ENCODE data around the gene ZRANB1. TPM values are rescaled to one million over a fixed set of nuclear protein-coding genes. Genes with fewer than 3 reads are reported as not detected.

Gene ZRANB1
- total and polyA plus RNA-seq, 8 donors = 15.3 to 31.5 (median 27.0) TPM

DNA sequence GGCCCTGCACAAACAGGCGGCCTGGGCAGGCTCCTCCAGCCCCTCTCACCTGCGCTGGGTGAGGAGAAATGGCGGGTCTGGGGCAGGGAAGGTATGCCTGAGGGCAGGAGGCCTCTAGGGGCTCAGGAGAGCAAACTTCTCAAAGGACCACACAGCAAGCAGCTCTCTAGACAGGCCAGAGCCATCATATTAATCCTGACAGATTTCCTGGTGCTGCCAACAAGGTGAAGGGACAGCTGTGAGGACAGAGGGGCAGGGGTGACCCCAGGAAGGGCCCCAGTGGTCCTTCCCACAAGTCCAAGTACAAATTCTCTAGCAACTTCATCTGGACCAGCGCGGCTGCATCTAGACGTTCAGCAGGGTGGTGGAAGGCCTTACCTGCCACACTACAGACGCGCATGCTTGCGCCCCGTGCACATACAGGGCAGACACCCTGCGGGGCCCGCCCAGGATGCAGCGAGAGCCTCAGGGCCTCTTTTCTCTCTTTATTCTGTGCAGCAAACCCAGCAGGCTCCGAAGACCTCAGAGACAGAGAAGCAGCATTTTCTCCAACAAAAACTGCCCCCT lies 62.1 kb downstream of the ZRANB1 start:
- TF ChIP-seq, protein P1, sequence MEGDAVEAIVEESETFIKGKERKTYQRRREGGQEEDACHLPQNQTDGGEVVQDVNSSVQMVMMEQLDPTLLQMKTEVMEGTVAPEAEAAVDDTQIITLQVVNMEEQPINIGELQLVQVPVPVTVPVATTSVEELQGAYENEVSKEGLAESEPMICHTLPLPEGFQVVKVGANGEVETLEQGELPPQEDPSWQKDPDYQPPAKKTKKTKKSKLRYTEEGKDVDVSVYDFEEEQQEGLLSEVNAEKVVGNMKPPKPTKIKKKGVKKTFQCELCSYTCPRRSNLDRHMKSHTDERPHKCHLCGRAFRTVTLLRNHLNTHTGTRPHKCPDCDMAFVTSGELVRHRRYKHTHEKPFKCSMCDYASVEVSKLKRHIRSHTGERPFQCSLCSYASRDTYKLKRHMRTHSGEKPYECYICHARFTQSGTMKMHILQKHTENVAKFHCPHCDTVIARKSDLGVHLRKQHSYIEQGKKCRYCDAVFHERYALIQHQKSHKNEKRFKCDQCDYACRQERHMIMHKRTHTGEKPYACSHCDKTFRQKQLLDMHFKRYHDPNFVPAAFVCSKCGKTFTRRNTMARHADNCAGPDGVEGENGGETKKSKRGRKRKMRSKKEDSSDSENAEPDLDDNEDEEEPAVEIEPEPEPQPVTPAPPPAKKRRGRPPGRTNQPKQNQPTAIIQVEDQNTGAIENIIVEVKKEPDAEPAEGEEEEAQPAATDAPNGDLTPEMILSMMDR (IDR thresholded peaks at IDR 0.05) = no peak
- peak in 2 of 4 donors; percentile 27 to 59 for DNase-seq
- Histone ChIP-seq H3K27ac (no peak overlapping the region), H3K9me3 (no peaks in the 10 kb centered on the region), H3K4me1 (peaks cover 27 to 28% of the 10 kb centered on the region in 2 donors), H3K4me3 (no peak overlapping the region), H3K27me3 (no peaks in the 10 kb centered on the region), H3K36me3 (peaks cover 0 to 78% of the 10 kb centered on the region in 2 donors)
- ATAC-seq = no peak
- intact Hi-C loops (cut with DNase I) = no loop called here

DNA sequence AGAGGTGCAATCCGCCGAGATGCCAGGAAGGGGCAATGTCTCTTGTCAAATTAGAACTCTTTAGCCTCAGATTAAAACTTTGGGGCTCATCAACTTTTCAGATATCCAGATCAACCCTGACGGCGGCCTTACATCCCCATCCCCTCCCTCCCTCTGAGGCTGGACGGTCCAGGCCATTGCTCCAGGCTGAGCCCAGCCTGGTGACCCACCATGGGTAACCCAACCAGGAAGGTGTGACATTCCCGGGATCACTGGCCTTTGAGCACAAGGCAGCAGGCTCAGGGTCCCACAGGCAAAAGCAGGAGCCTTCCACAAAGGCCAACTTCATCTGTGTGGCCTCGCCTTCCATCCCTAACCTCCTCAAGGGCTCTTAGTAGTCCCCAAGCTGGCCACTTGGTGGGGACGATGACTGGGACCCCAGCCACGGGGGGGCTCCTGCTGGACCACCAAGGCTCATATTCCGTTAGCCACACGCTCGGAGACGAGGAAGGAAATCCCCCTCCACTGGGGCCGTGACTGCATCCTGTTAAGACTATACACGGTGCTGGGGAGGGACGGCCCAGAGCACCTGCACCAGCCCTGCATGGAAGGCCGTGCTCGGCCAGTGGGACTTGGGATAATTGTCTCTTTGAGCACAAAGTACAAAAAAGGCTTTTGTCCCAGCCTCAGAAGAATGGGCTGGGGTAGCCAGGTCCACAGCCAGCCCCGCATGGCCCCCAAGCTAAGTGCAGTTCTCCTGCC lies 62.8 kb downstream of the ZRANB1 start:
- Histone ChIP-seq H3K4me3 (no peak overlapping the region), H3K4me1 (peaks cover 22 to 26% of the 10 kb centered on the region in 2 donors), H3K9me3 (no peaks in the 10 kb centered on the region), H3K36me3 (peaks cover 0 to 71% of the 10 kb centered on the region in 2 donors), H3K27ac (no peak overlapping the region), H3K27me3 (no peaks in the 10 kb centered on the region)
- peak in 2 of 4 donors; percentile 27 to 50 for DNase-seq
- ATAC-seq = no peak
- TF ChIP-seq, protein P1 (IDR thresholded peaks at IDR 0.05) = no peak
- intact Hi-C loops (cut with DNase I) = no loop called here

- DNase-seq = peak in 2 of 4 donors; percentile 27 to 69
- Histone ChIP-seq H3K9me3 (no peaks in the 10 kb centered on the region), H3K4me1 (peaks cover 14 to 18% of the 10 kb centered on the region in 2 donors), H3K36me3 (peaks cover 0 to 63% of the 10 kb centered on the region in 2 donors), H3K4me3 (no peak overlapping the region), H3K27ac (no peak overlapping the region), H3K27me3 (no peaks in the 10 kb centered on the region)
- TF ChIP-seq, protein P1 (IDR thresholded peaks at IDR 0.05) = no peak
- ATAC-seq = no peak
- intact Hi-C loops (cut with DNase I) = no loop called here
These were observed 63.6 kb downstream of the ZRANB1 start for GRCh38 chr10:125005312-125006187.

DNA sequence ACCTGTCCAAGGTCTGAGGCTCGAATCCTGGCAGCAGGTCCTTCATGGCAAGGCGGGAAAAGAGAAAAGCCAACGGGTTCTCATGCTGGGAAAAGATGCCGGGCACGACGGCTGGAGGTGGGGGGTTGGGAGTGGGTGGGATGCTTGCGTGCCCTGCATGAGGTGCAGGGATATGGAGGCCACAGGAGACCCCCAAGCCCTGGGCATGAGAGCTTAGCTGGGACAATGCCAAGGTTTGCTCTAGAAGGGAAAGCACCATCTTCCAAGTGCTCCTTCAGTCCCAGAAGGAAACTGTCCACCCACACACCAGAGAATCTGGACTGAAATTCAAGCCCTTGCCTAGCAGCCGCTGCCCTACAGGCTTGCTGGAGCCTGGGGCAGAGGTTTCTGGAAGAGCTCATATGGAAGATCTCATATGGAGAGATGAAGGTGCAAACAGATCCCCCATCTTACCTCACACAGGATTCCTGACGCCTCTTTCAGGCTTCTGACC lies 64.3 kb downstream of the ZRANB1 start:
- intact Hi-C loops (cut with DNase I) = no loop called here
- peaks cover 0 to 56% of the 10 kb centered on the region in 2 donors for H3K36me3 ChIP-seq
- no peaks in the 10 kb centered on the region for H3K27me3 ChIP-seq
- peaks cover 7 to 11% of the 10 kb centered on the region in 2 donors for H3K4me1 ChIP-seq
- DNase-seq (no peak), ATAC-seq (no peak)
- H3K4me3 ChIP-seq = no peak overlapping the region
- TF ChIP-seq, protein P1 (IDR thresholded peaks at IDR 0.05) = no peak
- no peak overlapping the region for H3K27ac ChIP-seq
- H3K9me3 ChIP-seq = no peaks in the 10 kb centered on the region

Measured in left lung (tissue), 10 donors.